Sigmoid colon (tissue), 7 donors: ENCODE data around the gene FSTL5. TPM values are rescaled to one million over a fixed set of nuclear protein-coding genes. Genes with fewer than 3 reads are reported as not detected.

Experiments
- DNase-seq: peaks from one replicate; pipeline ENCODE4 v3.0.0-alpha.2; 2019
- H3K27ac ChIP-seq, 4 donors: fragments of 200-600 bp; sonication (generic); one replicate each; pipeline ENCODE4 v1.5.1; 2016 to 2019; ENCODE audit warnings: mild to moderate bottlenecking in 1 of 4
- H3K27me3 ChIP-seq, 3 donors: fragments of 200-600 bp; sonication (generic); one replicate each; pipeline ENCODE4 v1.5.1; 2019; ENCODE audit warnings: mild to moderate bottlenecking in 1 of 3
- H3K36me3 ChIP-seq, 4 donors: fragments of 200-600 bp; sonication (generic); one replicate each; pipeline ENCODE4 v1.5.1; 2016 to 2019
- H3K4me1 ChIP-seq, 4 donors: fragments of 200-600 bp; sonication (generic); one replicate each; pipeline ENCODE4 v1.5.1; 2017 to 2019
- H3K4me3 ChIP-seq, 4 donors: fragments of 200-600 bp; sonication (generic); one replicate each; pipeline ENCODE4 v1.5.1; 2017 to 2019; ENCODE audit warnings: mild to moderate bottlenecking in 2 of 4, moderate library complexity in 1 of 4
- H3K9me3 ChIP-seq, 4 donors: fragments of 200-600 bp in 3 of 4; sonication (generic) in 3 of 4; one replicate each; pipeline versions ENCODE4 v1.5.1 to v1.6.1; 2013 to 2019
- EP300 ChIP-seq, 4 donors: sonication (generic); formaldehyde crosslinking; IDR thresholded peaks; one replicate each; pipeline ENCODE4 v1.6.1; 2017; ENCODE audit warnings: antibody characterized with exemption in 4 of 4
- POLR2A ChIP-seq, 2 donors: fragments of 450-650 bp; IDR thresholded peaks; one replicate each; pipeline ENCODE4 v1.6.1; 2016; ENCODE audit warnings: antibody characterized with exemption in 2 of 2, mild to moderate bottlenecking in 2 of 2, moderate library complexity in 2 of 2
- POLR2AphosphoS5 ChIP-seq, 4 donors: sonication (generic); formaldehyde crosslinking; IDR thresholded peaks; one replicate each; pipeline ENCODE4 v1.6.1; 2017; ENCODE audit warnings: antibody characterized with exemption in 4 of 4
- WGBS, 2 donors: extraction: QIAGEN DNeasy Blood & Tissue Kit; methylation state at CpG; one replicate each; pipeline ENCODE4 v1.1.7; 2013; 5-methylcytosine and 5-hydroxymethylcytosine counted together
- intact Hi-C: fragments of 100-400 bp; cut with DNase I; formaldehyde crosslinking; loops from one replicate; pipeline ENCODE4 v1.15.1; 2023
- polyA plus RNA-seq, 3 donors: library from polyadenylated mRNA; stranded (reverse); fragments of 200-250 nt; gene quantifications; one replicate each; pipeline ENCODE4 v1.2.3, GENCODE V29; 2013
- total RNA-seq, 4 donors: library from RNA; depleted of rRNA; stranded (reverse); fragments of >200 nt; gene quantifications; one replicate each; pipeline ENCODE4 v1.1.0, GENCODE V29; 2016
- TF ChIP-seq, protein P1 (sequence below), 4 experiments: fragments of 450-650 bp in 3 of 4; fragments of 200-600 bp in 1 of 4; IDR thresholded peaks; one replicate each; pipeline ENCODE4 v1.5.1; 2016 to 2019; ENCODE audit warnings: antibody characterized with exemption in 4 of 4, mild to moderate bottlenecking in 3 of 4, moderate library complexity in 2 of 4
- donor health status: healthy with polysubstance abuse.
- donor health status: Bipolar disorder and iron deficiency.
- donor health status: healthy.

Gene FSTL5
- total and polyA plus RNA-seq, 7 donors: 0.42 to 1.8 (median 0.82) TPM; not detected in 2

DNA sequence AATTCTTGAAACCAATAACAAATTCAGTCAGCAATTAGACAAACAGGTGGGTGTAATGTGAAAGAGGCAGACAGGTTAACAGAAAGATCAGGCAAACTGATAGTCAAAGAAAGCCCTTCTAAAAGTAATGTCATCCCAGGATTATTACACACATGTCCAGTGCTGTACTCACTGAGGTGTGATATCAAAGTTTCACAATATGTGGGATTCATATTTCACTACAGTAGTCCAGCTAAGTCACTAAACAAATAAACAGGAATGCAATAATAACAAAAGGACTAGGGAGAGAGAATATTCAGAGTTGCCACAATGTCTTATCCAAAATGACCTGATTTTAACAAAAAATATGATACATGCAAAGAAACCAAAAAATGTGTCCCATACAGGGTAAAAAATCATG is 787.5 kb downstream of the FSTL5 start:
- intact Hi-C loops: no loop called here
- no peaks in the 10 kb centered on the region for H3K27me3 ChIP-seq

DNA sequence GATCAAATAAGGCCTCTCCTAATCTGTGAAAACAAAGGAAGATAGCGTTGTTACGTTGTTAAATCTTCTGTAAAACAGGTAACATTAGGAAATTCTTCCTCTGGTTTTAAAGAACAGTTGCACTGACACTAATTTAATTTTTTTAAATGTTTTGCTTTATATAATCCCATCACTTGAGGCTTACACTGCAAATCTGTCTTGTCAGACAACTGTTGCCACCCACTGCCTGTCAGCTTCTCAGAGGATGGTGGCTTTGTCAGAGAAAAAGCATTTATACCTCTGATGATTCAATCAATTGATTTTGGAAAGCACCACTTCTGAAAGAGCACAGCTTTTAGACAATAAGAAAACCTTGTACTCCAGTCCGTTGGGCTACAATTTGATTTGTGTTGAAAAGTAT is 799.1 kb downstream of the FSTL5 start:
- Histone ChIP-seq H3K4me3 (no peak overlapping the region), H3K4me1 (no peaks in the 10 kb centered on the region), H3K36me3 (no peaks in the 10 kb centered on the region), H3K9me3 (no peaks in the 10 kb centered on the region), H3K27me3 (no peaks in the 10 kb centered on the region), H3K27ac (no peak overlapping the region)
- DNase-seq: no peak
- 64 to 77% methylated on average over 3 of the region's 3 CpGs for WGBS, 2 donors
- TF ChIP-seq POLR2A (IDR thresholded peaks at IDR 0.05) (no peak), POLR2AphosphoS5 (IDR thresholded peaks at IDR 0.05) (no peak), EP300 (IDR thresholded peaks at IDR 0.05) (no peak)
- TF ChIP-seq, protein P1, sequence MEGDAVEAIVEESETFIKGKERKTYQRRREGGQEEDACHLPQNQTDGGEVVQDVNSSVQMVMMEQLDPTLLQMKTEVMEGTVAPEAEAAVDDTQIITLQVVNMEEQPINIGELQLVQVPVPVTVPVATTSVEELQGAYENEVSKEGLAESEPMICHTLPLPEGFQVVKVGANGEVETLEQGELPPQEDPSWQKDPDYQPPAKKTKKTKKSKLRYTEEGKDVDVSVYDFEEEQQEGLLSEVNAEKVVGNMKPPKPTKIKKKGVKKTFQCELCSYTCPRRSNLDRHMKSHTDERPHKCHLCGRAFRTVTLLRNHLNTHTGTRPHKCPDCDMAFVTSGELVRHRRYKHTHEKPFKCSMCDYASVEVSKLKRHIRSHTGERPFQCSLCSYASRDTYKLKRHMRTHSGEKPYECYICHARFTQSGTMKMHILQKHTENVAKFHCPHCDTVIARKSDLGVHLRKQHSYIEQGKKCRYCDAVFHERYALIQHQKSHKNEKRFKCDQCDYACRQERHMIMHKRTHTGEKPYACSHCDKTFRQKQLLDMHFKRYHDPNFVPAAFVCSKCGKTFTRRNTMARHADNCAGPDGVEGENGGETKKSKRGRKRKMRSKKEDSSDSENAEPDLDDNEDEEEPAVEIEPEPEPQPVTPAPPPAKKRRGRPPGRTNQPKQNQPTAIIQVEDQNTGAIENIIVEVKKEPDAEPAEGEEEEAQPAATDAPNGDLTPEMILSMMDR (IDR thresholded peaks at IDR 0.05): no peak
- intact Hi-C loops: no loop called here

More for the DNA sequence above, 787.5 kb downstream of the FSTL5 start:
- H3K4me1 ChIP-seq: no peaks in the 10 kb centered on the region
- H3K36me3 ChIP-seq: no peaks in the 10 kb centered on the region
- TF ChIP-seq, protein P1 (IDR thresholded peaks at IDR 0.05): no peak
- H3K27ac ChIP-seq: no peak overlapping the region
- H3K4me3 ChIP-seq: no peak overlapping the region
- DNase-seq: no peak
- no peaks in the 10 kb centered on the region for H3K9me3 ChIP-seq

DNA sequence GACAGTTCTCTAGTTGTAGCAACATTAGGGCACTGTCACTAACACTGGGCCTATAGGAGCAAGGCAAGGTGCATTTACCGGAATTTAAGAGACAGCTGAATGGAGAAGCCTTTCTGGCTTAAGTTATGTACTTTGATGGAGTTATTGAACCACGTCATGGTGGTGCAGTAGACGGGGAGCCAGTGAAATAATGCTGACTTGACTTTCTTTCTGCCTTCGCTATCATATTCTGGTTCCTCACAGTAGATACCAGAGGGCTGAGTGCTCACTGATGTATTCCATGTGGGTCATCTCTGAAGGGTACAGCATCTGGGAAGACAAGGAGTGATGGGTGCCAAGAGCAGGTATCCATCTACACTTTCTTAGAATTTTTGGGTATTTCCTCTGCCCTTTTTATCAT is 802.8 kb downstream of the FSTL5 start:
- H3K27me3 ChIP-seq: no peaks in the 10 kb centered on the region
- no peaks in the 10 kb centered on the region for H3K9me3 ChIP-seq
- no peak overlapping the region for H3K4me3 ChIP-seq
- H3K36me3 ChIP-seq: no peaks in the 10 kb centered on the region
- no peak for DNase-seq
- intact Hi-C loops: no loop called here
- H3K27ac ChIP-seq: no peak overlapping the region
- 86 to 89% methylated on average over 4 of the region's 4 CpGs for WGBS, 2 donors
- no peaks in the 10 kb centered on the region for H3K4me1 ChIP-seq
- TF ChIP-seq EP300 (IDR thresholded peaks at IDR 0.05) (no peak), POLR2A (IDR thresholded peaks at IDR 0.05) (no peak), POLR2AphosphoS5 (IDR thresholded peaks at IDR 0.05) (no peak)
- TF ChIP-seq, protein P1 (IDR thresholded peaks at IDR 0.05): no peak

DNA sequence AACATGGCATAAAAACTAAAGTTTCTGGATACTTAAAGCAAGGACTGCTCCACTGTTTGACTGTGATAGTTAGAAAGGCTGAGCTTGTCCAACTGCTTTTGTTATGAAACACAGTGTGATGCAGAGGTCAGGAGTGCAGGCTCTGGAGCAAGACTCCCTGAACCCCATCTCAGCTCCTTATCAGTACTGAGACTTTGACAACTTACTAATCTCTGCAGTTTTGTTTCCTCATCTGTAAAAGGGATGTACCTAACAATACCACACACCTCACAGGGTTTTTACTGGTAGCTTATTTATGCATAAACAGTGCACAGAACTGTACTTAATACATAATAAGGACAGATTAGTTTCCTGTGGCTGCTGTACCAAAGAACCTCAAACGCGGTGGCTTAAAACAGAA is 804.3 kb downstream of the FSTL5 start:
- Histone ChIP-seq H3K36me3 (no peaks in the 10 kb centered on the region), H3K9me3 (no peaks in the 10 kb centered on the region), H3K4me1 (no peaks in the 10 kb centered on the region), H3K27me3 (no peaks in the 10 kb centered on the region), H3K27ac (no peak overlapping the region), H3K4me3 (no peak overlapping the region)
- intact Hi-C loops: no loop called here
- TF ChIP-seq POLR2A (IDR thresholded peaks at IDR 0.05): no peak
- TF ChIP-seq, protein P1 (IDR thresholded peaks at IDR 0.05): no peak
- TF ChIP-seq POLR2AphosphoS5 (IDR thresholded peaks at IDR 0.05): no peak
- TF ChIP-seq EP300 (IDR thresholded peaks at IDR 0.05): no peak
- WGBS, 2 donors: 82 to 92% methylated on average over 2 of the region's 2 CpGs
- no peak for DNase-seq

DNA sequence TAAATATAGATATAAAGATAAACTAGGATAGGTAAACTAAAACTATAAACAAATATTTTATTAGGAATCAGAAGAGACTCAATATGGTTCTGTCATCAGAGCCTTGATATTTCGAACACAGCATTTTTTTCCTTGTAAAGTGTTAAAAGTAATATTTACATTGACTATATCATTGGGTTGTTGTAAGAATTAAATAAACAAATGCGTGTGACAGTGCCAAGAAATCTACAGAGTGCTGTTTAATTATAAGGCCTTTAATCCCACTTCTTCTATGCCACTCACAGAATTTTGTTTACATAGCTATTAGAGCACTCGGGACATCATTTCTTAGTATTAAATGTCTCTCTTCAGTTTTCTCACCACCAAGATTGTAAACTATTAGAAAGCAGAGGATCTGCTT is 807.4 kb downstream of the FSTL5 start:
- DNase-seq: no peak
- TF ChIP-seq POLR2AphosphoS5 (IDR thresholded peaks at IDR 0.05) (no peak), EP300 (IDR thresholded peaks at IDR 0.05) (no peak), POLR2A (IDR thresholded peaks at IDR 0.05) (no peak)
- TF ChIP-seq, protein P1 (IDR thresholded peaks at IDR 0.05): no peak
- Histone ChIP-seq H3K4me1 (no peaks in the 10 kb centered on the region), H3K27ac (no peak overlapping the region), H3K27me3 (no peaks in the 10 kb centered on the region), H3K4me3 (no peak overlapping the region), H3K36me3 (no peaks in the 10 kb centered on the region), H3K9me3 (no peaks in the 10 kb centered on the region)
- intact Hi-C loops: no loop called here
- 34 to 60% methylated on average over 3 of the region's 3 CpGs for WGBS, 2 donors
